ENCODE results near the gene OXTR. TPM values are rescaled to one million over a fixed set of nuclear protein-coding genes. Genes with fewer than 3 reads are reported as not detected.

OXTR gene
- total RNA-seq, 3 donors from 2014 or later, result 0.19 to 0.70 (median 0.52) TPM

GRCh38 chr3:8776406-8776805 lies 7.0 kb upstream of the OXTR start:
- Histone ChIP-seq H3K4me3 (no peak overlapping the region), H3K36me3 (ENCODE audit: low read depth) (no peaks in the 10 kb centered on the region), H3K4me1 (ENCODE audit: low read depth) (no peaks in the 10 kb centered on the region), H3K9me3 (no peaks in the 10 kb centered on the region)
- ATAC-seq, result no peak
- no peak for TF ChIP-seq CTCF (IDR thresholded peaks at IDR 0.05)
- DNase-seq, result no peak
- intact Hi-C loops (cut with DNase I, micrococcal nuclease), result no loop called here

GRCh38 chr3:8775602-8776001 lies 6.2 kb upstream of the OXTR start:
- ATAC-seq (no peak), DNase-seq (no peak)
- intact Hi-C loops (cut with DNase I, micrococcal nuclease), result no loop called here
- Histone ChIP-seq H3K4me3 (no peak overlapping the region), H3K36me3 (ENCODE audit: low read depth) (no peaks in the 10 kb centered on the region), H3K4me1 (ENCODE audit: low read depth) (no peaks in the 10 kb centered on the region), H3K9me3 (no peaks in the 10 kb centered on the region)
- no peak for TF ChIP-seq CTCF (IDR thresholded peaks at IDR 0.05)

- no peak overlapping the region for H3K4me3 ChIP-seq
- intact Hi-C loops (cut with DNase I, micrococcal nuclease), result no loop called here
- TF ChIP-seq CTCF (IDR thresholded peaks at IDR 0.05), result no peak
- ATAC-seq, result no peak
- no peaks in the 10 kb centered on the region for H3K9me3 ChIP-seq
- no peak for DNase-seq
- H3K36me3 ChIP-seq (ENCODE audit: low read depth), result no peaks in the 10 kb centered on the region
- no peaks in the 10 kb centered on the region for H3K4me1 ChIP-seq (ENCODE audit: low read depth)
Measured at GRCh38 chr3:8775181-8775580, 5.8 kb upstream of the OXTR start.

- no peaks in the 10 kb centered on the region for H3K9me3 ChIP-seq
- ATAC-seq (no peak), DNase-seq (no peak)
- no peak for TF ChIP-seq CTCF (IDR thresholded peaks at IDR 0.05)
- H3K4me3 ChIP-seq, result no peak overlapping the region
- intact Hi-C loops (cut with DNase I, micrococcal nuclease), result no loop called here
- no peaks in the 10 kb centered on the region for H3K36me3 ChIP-seq (ENCODE audit: low read depth)
- peaks cover 5% of the 10 kb centered on the region for H3K4me1 ChIP-seq (ENCODE audit: low read depth)
Measured at GRCh38 chr3:8773941-8774542, 4.6 kb upstream of the OXTR start.

GRCh38 chr3:8768364-8769087 lies 887 bp downstream of the OXTR start:
- Histone ChIP-seq H3K9me3 (no peaks in the 10 kb centered on the region), H3K4me1 (ENCODE audit: low read depth) (peaks cover 19% of the 10 kb centered on the region), H3K36me3 (ENCODE audit: low read depth) (no peaks in the 10 kb centered on the region), H3K4me3 (no peak overlapping the region)
- ATAC-seq, result no peak
- no peak for TF ChIP-seq CTCF (IDR thresholded peaks at IDR 0.05)
- DNase-seq, result no peak
- intact Hi-C loops (cut with DNase I, micrococcal nuclease), result no loop called here

All from mucosa of descending colon (tissue), 3 donors.